Common myeloid progenitor, CD34-positive (primary cell): ENCODE results near the gene TRAPPC2.
A peak's percentile ranks its signal among the peaks of the same experiment; 100 is the strongest.

Source experiments
- CTCF ChIA-PET: fragments of 350-600 bp; sonication (Branson Sonifier 250); formaldehyde crosslinking; loops from one replicate; lab custom pipeline; 2021; ENCODE audit warnings: antibody characterized with exemption; lab: Charles Lee
- POLR2A ChIA-PET: fragments of 350-600 bp; sonication (Branson Sonifier 250); formaldehyde crosslinking; loops from one replicate; lab custom pipeline; 2021; ENCODE audit warnings: antibody characterized with exemption; lab: Charles Lee
- DNase-seq, 3 donors: peaks; one replicate each; pipeline versions ENCODE4 v3.0.0 to v3.0.0-alpha.2; 2013
- H3K27ac ChIP-seq, 2 experiments: 1 replicate in 1 of 2; 2 replicates in 1 of 2; pipeline ENCODE4 v1.7.0; 2013; ENCODE audit warnings: inconsistent platforms in 2 of 2, low read length in 2 of 2, mild to moderate bottlenecking in 2 of 2, low read depth in 1 of 2, moderate library complexity in 1 of 2; ENCODE audit not compliant: severe bottlenecking in 2 of 2, insufficient read depth in 1 of 2, poor library complexity in 1 of 2
- H3K27me3 ChIP-seq, 5 experiments: replicated peaks in 2 of 5; 1 replicate in 3 of 5; 2 replicates in 2 of 5; pipeline versions ENCODE4 v1.6.1 to v1.7.0; 2013; ENCODE audit warnings: low read length in 4 of 5, mild to moderate bottlenecking in 2 of 5, moderate library complexity in 2 of 5, inconsistent platforms in 1 of 5; ENCODE audit not compliant: insufficient read depth in 5 of 5, control insufficient read depth in 4 of 5
- H3K36me3 ChIP-seq, 4 experiments: 1 replicate in 2 of 4; 2 replicates in 2 of 4; pipeline versions ENCODE4 v1.6.1 to v1.7.0; 2013; ENCODE audit warnings: low read length in 3 of 4, control low read depth in 1 of 4, mild to moderate bottlenecking in 1 of 4; ENCODE audit not compliant: control insufficient read depth in 4 of 4, insufficient read depth in 4 of 4
- H3K4me1 ChIP-seq, 4 experiments: 1 replicate in 3 of 4; 2 replicates in 1 of 4; pipeline versions ENCODE4 v1.6.1 to v1.7.1; 2013; ENCODE audit warnings: low read length in 3 of 4, mild to moderate bottlenecking in 3 of 4, control low read depth in 1 of 4, inconsistent platforms in 1 of 4, moderate library complexity in 1 of 4; ENCODE audit not compliant: control insufficient read depth in 4 of 4, insufficient read depth in 4 of 4; ENCODE audit errors: control extremely low read depth in 1 of 4
- H3K4me3 ChIP-seq, 7 experiments: 1 replicate in 4 of 7; 2 replicates in 3 of 7; pipeline versions ENCODE4 v1.5.1 to v1.7.0; 2013; ENCODE audit warnings: mild to moderate bottlenecking in 7 of 7, low read length in 6 of 7, moderate library complexity in 6 of 7, inconsistent platforms in 2 of 7, low read depth in 2 of 7, control low read depth in 1 of 7; ENCODE audit not compliant: insufficient read depth in 4 of 7, control insufficient read depth in 1 of 7; ENCODE audit errors: extremely low read depth in 1 of 7
- H3K9me3 ChIP-seq, 5 experiments: 1 replicate in 4 of 5; 2 replicates in 1 of 5; pipeline versions ENCODE4 v1.6.1 to v1.7.1; 2013; ENCODE audit warnings: low read length in 4 of 5, mild to moderate bottlenecking in 2 of 5, inconsistent platforms in 1 of 5, low read depth in 1 of 5, moderate library complexity in 1 of 5; ENCODE audit not compliant: control insufficient read depth in 4 of 5, insufficient read depth in 2 of 5; ENCODE audit errors: control extremely low read depth in 1 of 5
- whole genome bisulfite sequencing: methylation state at CpG from one replicate; pipeline ENCODE4 v1.1.5; 2013; ENCODE audit not compliant: insufficient coverage; 5-methylcytosine and 5-hydroxymethylcytosine counted together

The TRAPPC2 gene

DNA sequence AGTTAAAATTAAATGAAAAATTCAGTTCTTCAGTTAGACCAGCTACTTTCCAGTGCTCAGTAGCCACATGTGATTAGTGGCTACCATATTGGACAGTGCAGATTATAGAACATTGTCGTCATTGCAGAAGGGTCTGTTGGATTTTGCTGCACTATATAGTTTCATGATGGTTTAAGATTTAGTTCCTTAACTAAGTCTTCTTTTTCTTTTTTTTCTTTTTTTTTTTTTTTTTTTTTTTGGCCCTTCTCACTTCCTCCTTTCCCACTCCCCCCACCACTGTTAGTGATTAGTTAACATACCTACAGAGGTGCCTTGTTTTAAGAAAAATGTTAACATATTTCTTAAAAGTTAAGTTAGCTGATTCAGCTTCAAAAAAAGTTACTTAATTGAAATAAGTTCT, 36.4 kb downstream of the TRAPPC2 start:
- POLR2A ChIA-PET: no interaction called here

DNA sequence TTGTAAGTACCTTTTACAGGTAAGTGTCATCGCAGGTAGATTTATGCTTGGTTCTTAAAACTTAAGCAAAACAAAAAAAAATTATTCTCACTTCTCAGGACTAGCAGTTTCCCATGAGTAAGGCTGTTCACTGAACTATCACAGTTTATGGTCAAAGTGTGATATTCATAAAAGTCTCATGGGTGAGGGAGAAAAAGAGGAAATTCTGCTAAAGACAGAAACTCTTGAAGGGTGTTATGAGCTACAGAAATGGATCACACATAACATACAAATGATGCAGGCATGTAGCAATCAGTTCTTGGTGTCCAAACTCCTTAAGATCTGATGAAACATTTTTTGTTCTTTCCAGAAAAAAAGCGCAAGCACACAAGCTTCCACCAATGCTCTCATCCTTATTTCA, 37.0 kb downstream of the TRAPPC2 start:
- Histone ChIP-seq H3K4me3 (no peak overlapping the region), H3K36me3 (no peaks in the 10 kb centered on the region), H3K9me3 (no peaks in the 10 kb centered on the region), H3K4me1 (peaks cover 24 to 46% (median 30%) of the 10 kb centered on the region in 4 experiments), H3K27ac (no peak overlapping the region), H3K27me3 (peaks cover 0 to 7% (median 0%) of the 10 kb centered on the region in 5 experiments)
- WGBS: 100% methylated on average over 1 of the region's 2 CpGs
- peak in 2 of 3 donors; percentile 25 to 42 for DNase-seq
- ChIA-PET CTCF (interaction anchor here (0.9 to 1.4 kb wide), 4 partner anchors 20 to 49 kb away, joined by 3 to 6 read pairs (median 4); no protein-coding TSS in a partner anchor), POLR2A (no interaction called here)

More for the DNA sequence above, 36.4 kb downstream of the TRAPPC2 start:
- peak in 1 of 3 donors; percentile 37 for DNase-seq
- Histone ChIP-seq H3K4me1 (peaks cover 24 to 40% (median 30%) of the 10 kb centered on the region in 4 experiments), H3K27ac (no peak overlapping the region), H3K4me3 (no peak overlapping the region), H3K27me3 (peaks cover 0 to 7% (median 0%) of the 10 kb centered on the region in 5 experiments), H3K36me3 (no peaks in the 10 kb centered on the region), H3K9me3 (no peaks in the 10 kb centered on the region)
- CTCF ChIA-PET: interaction anchor here (0.9 to 1.4 kb wide), 4 partner anchors 21 to 48 kb away, joined by 3 to 6 read pairs (median 4); no protein-coding TSS in a partner anchor
- WGBS: no CpG with 5 or more reads among the region's 1 CpG

GRCh38 chrX:13695601-13696115, 38.8 kb downstream of the TRAPPC2 start:
- Histone ChIP-seq H3K36me3 (no peaks in the 10 kb centered on the region), H3K4me3 (no peak overlapping the region), H3K27ac (no peak overlapping the region), H3K9me3 (no peaks in the 10 kb centered on the region), H3K27me3 (peaks cover 0 to 7% (median 0%) of the 10 kb centered on the region in 5 experiments), H3K4me1 (peaks cover 21 to 43% (median 28%) of the 10 kb centered on the region in 4 experiments)
- ChIA-PET POLR2A (no interaction called here), CTCF (interaction anchor here (1.2 to 1.4 kb wide), 2 partner anchors 9 to 14 kb away, joined by 3 to 5 read pairs; no protein-coding TSS in a partner anchor)
- peak in 2 of 3 donors; percentile 13 to 18 for DNase-seq
- WGBS: 84% methylated on average over 4 of the region's 4 CpGs

- WGBS: 84% methylated on average over 7 of the region's 8 CpGs
- CTCF ChIA-PET: interaction anchor here (1.2 kb wide), 1 partner anchor 10 kb away, joined by 5 read pairs; no protein-coding TSS in a partner anchor
- H3K27ac ChIP-seq: no peak overlapping the region
Observed at GRCh38 chrX:13694983-13695382, 39.4 kb downstream of the TRAPPC2 start.

DNA sequence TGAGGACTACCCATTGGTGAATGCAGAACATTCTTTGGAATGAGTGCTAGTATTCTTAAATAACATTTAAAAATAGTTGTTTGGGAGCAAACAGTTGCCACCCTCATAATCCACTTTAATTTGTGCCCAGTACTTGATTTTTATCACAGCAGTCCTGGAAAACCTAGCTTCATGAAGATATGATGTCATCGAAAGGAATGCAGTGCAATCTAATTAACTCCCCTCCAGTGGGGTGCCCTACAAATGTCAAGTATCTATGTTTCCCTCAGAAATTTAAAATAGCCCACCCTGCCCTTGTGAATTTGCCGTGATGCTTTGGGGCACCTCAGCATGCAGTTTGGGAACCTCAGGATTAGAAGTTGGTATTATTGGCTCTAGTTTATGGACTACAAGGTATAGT, 40.1 kb downstream of the TRAPPC2 start:
- no peaks in the 10 kb centered on the region for H3K36me3 ChIP-seq
- peaks cover 22 to 43% (median 37%) of the 10 kb centered on the region in 4 experiments for H3K4me1 ChIP-seq
- H3K27ac ChIP-seq: no peak overlapping the region
- no peaks in the 10 kb centered on the region for H3K9me3 ChIP-seq
- 80% methylated on average over 1 of the region's 2 CpGs for WGBS
- ChIA-PET CTCF (interaction anchor here (1.2 kb wide), 1 partner anchor 10 kb away, joined by 5 read pairs; no protein-coding TSS in a partner anchor), POLR2A (interaction anchor here (0.6 kb wide), 1 partner anchor 46 kb away, joined by 3 read pairs; no protein-coding TSS in a partner anchor)
- no peak overlapping the region for H3K4me3 ChIP-seq
- no peak for DNase-seq
- H3K27me3 ChIP-seq: peaks cover 0 to 17% (median 0%) of the 10 kb centered on the region in 5 experiments

More at GRCh38 chrX:13694983-13695382, 39.4 kb downstream of the TRAPPC2 start:
- Histone ChIP-seq H3K4me1 (peaks cover 22 to 43% (median 33%) of the 10 kb centered on the region in 4 experiments), H3K36me3 (no peaks in the 10 kb centered on the region), H3K4me3 (no peak overlapping the region), H3K27me3 (peaks cover 0 to 11% (median 0%) of the 10 kb centered on the region in 5 experiments), H3K9me3 (no peaks in the 10 kb centered on the region)
- no peak for DNase-seq
- POLR2A ChIA-PET: no interaction called here

DNA sequence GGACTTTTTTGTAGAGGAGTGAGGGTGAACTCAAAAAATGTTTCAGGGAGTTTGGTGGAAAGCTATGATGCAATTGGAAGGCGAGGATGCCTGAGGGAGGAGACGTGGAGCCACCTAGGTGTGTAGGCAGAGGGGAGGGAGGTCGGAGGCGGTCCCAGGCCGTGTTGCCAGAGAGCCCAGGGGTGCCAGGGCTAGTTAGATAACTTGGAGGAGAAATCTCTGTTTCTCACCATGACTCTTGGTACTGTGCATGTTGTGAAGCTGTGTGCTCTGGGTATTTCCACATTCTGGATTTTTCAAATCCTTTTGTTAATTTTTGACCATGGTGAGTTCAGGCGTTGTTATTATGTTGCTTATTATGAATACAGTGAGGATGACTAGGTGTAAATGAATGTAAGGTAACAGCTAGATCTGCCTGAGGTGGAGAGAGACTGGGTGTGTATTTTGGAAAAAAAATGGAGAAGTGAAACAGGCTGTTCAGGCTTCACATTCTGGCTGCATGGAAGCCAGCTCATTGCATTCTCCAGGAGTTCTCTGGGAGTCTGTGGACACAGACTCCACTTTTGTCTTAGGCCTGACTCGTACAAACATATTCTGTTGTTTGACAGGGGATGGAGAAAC, 41.0 kb downstream of the TRAPPC2 start:
- no peak for DNase-seq
- CTCF ChIA-PET: interaction anchor here (1.9 kb wide), 1 partner anchor 16 kb away, joined by 4 read pairs; no protein-coding TSS in a partner anchor
- H3K9me3 ChIP-seq: no peaks in the 10 kb centered on the region
- peaks cover 0 to 26% (median 0%) of the 10 kb centered on the region in 5 experiments for H3K27me3 ChIP-seq
- no peak overlapping the region for H3K4me3 ChIP-seq
- POLR2A ChIA-PET: no interaction called here
- 58% methylated on average over 6 of the region's 7 CpGs for WGBS
- peaks cover 22 to 43% (median 32%) of the 10 kb centered on the region in 4 experiments for H3K4me1 ChIP-seq
- no peak overlapping the region for H3K27ac ChIP-seq
- no peaks in the 10 kb centered on the region for H3K36me3 ChIP-seq
